DOHH2 (cell line): Measurements from ENCODE around the gene SDCBP2.

Experiments
- EZH2phosphoT487 ChIP-seq: fragments of 200-600 bp; sonication (generic); IDR thresholded peaks from 2 replicates; pipeline ENCODE4 v1.6.1; 2017; ENCODE audit warnings: borderline replicate concordance, mild to moderate bottlenecking, antibody characterized with exemption, low read length, moderate library complexity, mixed read lengths
- TF ChIP-seq, protein P1 (sequence below): fragments of 200-600 bp; sonication (generic); IDR thresholded peaks from one replicate; pipeline ENCODE4 v1.5.1; 2014; ENCODE audit warnings: antibody characterized with exemption, mild to moderate bottlenecking, low read depth, low read length; ENCODE audit not compliant: poor library complexity, severe bottlenecking

DNA sequence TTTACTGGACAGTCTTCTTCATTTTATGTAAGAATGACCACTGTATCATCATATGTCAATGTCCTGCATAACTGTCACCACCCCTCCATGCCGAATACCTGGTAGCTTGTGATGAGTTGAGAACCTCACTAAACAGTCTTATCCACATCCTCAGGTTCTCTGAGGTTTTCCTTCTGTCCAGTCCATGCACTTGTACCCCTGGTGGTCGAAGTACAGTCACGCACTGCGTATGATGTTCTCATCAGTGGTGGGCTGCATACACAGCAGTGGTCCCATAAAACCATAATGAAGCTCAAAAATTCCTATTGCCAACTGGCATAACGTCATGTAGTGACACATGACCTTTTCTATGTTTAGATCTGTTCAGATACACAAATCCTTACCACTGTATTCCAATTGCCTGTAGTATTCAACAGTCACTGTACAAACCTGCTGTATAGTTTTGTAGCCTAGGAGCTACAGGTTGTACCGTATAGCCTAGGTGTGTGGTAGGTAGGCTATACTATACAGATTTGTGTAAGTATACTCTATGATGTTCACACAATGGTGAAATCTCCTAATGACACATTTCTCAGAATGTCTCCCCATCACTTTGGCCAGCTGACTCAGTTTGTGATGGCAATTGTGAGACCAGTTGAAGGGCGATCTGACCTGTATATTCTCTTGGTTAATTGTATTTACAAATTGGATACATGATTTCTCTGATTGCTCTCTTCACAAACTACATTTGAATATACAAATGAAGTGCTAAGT lies 31.3 kb upstream of the SDCBP2 start:
- TF ChIP-seq EZH2phosphoT487, result no peak
- TF ChIP-seq, protein P1, sequence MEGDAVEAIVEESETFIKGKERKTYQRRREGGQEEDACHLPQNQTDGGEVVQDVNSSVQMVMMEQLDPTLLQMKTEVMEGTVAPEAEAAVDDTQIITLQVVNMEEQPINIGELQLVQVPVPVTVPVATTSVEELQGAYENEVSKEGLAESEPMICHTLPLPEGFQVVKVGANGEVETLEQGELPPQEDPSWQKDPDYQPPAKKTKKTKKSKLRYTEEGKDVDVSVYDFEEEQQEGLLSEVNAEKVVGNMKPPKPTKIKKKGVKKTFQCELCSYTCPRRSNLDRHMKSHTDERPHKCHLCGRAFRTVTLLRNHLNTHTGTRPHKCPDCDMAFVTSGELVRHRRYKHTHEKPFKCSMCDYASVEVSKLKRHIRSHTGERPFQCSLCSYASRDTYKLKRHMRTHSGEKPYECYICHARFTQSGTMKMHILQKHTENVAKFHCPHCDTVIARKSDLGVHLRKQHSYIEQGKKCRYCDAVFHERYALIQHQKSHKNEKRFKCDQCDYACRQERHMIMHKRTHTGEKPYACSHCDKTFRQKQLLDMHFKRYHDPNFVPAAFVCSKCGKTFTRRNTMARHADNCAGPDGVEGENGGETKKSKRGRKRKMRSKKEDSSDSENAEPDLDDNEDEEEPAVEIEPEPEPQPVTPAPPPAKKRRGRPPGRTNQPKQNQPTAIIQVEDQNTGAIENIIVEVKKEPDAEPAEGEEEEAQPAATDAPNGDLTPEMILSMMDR, result no peak
